GM18520 (cell line): ENCODE measurements around the gene RALA.

Source experiments
- ATAC-seq: cut with Tn5 transposase; IDR thresholded peaks from one replicate; pipeline ENCODE4 v1.9.1; 2021; ENCODE audit not compliant: unreplicated experiment

The RALA gene

GRCh38 chr7:39623047-39623731, at the start of gene RALA:
Gene RALA, plus strand, starts transcription at chr7:39623572. Its CDS starts 63,096 bp downstream, at chr7:39686668.
- ATAC-seq = peak; percentile 65

GRCh38 chr7:39574673-39575349, 48.6 kb upstream of the RALA start:
- ATAC-seq = no peak

DNA sequence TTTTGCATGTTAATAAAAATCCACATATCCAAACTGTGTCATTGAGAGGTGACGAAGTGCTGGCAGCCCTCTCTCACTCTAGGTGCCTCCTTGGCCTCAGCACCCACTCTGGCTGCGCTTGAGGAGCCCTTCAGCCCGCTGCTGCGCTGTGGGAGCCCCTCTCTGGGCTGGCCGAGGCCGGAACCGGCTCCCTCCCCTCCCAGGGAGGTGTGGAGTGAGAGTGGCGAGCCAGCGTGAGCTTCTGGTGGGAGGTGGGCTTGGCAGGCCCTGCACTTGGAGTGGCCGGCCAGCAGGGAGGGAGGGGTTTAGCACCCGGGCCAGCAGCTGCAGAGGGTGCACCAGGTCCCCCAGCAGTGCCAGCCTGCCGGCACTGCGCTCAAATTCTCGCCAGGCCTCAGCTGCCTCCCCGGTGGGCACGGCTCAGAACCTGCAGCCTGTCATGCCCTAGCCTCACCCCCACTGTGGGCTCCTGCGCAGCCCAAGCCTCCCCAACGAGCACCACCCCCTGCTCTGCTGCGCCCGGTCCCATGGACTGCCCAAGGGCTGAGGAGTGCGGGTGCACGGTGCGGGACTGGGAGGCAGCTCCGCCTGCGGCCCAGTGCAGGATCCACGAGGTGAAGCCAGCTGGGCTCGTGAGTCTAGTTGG, 46.0 kb upstream of the RALA start:
- no peak for ATAC-seq

DNA sequence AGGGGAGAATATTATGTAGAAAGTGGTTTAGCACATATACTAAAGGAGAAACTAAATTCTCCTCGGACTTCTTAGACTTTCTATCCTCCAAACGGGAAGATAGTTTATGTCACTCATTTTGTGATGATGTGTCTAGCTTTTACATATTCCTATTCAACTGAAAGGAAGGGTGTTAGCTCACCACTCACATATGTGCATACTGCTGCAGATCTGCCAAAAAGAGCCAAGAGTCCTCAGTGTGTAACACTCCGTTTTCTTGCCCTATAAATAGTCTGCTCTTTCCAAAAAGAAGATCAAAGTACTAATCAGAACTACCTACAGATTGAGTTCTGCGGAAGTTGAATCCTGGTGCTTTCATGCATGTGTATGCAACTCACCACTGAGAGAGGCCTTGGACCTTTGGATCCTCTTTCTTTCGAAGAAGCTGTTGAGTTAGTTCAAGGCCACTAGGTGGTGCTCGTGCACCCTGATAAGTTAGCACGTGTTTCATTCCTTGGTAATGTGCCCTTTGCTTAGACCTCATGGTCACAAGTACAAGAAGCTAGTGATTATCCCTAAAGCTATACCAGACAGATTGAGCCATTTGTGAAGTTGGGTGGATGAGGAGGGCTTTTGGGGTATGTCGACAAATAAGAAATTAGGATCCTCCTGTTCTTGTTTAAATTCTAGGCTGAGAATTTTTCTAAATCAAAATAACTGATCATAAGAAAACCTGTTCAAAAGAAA, 43.1 kb upstream of the RALA start:
- peak; percentile 77 for ATAC-seq

GRCh38 chr7:39582536-39582935, 40.8 kb upstream of the RALA start:
- no peak for ATAC-seq

GRCh38 chr7:39583539-39583938, 39.8 kb upstream of the RALA start:
- ATAC-seq = no peak

DNA sequence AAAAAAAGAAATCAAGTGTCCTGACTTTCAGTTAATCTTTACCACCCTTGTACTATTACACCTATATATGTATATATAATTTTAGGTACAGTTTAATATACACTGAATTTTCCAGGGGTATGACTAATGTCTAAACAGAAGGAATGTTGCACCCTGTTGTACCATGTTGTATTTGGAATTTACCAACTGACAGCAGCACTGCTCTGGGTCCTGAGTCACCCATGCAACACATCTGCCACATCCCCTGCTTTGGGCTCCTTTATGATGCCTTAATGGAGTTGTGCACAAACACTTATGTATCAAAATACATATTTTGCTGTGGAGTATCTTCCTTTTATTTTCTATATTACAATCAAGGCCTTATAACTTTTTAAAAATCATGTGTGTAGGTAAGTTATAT, 36.0 kb upstream of the RALA start:
- ATAC-seq = no peak

DNA sequence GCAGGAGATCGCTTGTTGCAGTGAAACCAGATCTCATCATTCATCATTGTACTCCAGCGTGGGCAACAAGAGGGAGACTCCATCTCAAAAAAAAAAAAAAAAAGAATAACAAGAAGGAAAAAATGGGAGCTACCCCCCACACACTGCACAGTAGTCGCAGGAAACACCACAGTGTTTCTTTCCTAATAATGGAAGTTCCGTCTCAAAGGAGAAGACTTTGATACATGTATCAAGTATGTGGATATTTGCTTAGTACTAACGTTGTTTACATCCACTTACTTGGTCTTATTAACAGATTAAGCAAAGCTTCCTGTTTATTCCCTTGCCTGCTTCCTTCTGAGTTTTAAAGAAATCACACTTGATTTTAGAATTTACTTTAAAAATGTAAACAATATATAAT, 35.0 kb upstream of the RALA start:
- ATAC-seq = no peak

- ATAC-seq = peak; percentile 90
Measured at GRCh38 chr7:39589323-39590111, 33.9 kb upstream of the RALA start.

DNA sequence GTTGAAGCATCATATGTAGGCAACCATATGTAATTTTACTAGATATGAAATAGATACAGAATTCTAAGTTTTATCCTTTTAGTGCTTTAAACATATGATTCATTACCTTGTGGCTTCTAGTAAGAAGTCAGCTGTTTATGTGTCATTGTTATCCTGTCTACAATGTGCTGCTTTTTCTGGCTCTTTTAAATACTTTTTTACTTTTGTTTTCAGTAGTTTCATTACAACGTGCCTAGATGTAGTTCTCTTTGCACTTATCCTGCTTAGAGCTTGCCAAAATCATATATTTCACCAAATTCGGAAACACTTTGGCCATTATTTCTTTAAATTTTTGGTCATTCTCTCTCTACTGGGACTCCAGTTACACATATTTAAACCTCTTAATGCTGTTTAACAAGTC, 30.8 kb upstream of the RALA start:
- peak; percentile 28 for ATAC-seq

- ATAC-seq = no peak
Measured at GRCh38 chr7:39594988-39595620, 28.3 kb upstream of the RALA start.

- no peak for ATAC-seq
Measured at GRCh38 chr7:39602351-39602750, 21.0 kb upstream of the RALA start.

DNA sequence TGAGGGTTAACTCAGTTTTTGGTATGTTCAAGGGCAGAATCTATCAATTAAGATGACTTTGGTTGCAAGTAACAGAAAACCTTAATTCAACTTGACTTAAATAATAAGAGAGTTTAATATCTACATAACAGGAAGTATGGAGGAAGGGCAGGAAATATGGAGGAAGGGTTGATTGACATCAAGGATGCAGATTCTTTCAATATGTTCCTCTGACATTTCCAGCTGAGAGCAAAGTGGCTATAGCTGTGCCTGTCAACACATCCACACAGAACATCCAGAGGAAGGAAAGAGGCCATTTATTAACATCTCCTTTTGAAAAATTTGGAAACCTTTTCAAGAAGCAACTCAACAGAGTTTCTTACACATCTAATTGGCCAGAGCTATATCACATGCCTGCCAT, 19.4 kb upstream of the RALA start:
- no peak for ATAC-seq

DNA sequence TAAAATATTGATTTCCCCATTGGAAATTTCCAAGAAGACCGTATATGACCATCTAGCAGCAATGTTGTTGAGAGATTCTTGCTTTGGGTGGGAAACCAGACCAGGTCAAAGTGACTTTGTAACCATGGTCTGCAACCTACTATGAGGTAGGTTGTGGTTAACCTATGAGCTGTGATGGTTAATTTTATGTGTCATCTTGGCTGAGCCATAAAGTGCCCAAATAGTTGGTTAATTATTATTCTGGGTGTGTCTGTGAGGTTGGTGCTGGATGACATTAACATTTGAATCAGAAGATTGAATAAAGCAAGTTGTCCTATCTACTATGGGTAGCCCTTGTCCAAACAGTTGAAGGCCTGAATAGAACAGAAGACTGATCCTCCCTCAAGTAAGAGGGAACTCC, 18.3 kb upstream of the RALA start:
- ATAC-seq = peak; percentile 47

- ATAC-seq = no peak
Measured at GRCh38 chr7:39606352-39606751, 17.0 kb upstream of the RALA start.

DNA sequence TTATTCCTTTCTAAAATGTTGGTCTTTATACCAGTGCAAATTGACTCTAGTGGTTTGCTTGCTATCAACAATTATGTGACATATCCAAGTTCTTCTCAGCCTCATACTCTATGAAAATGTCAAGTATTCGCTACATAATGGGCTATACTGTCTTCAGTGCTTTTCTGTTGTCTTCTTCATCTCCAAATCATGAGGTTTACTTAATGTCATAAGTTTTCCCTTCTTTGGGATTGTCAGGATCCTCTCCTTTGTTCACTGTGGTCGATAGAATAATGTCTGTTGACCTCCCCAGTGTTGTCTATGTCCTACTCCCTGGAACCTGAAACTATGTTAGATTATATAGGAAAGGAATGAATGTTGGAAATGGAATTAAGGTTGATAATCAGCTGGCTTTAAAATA, 16.4 kb upstream of the RALA start:
- no peak for ATAC-seq

- ATAC-seq = no peak
Measured at GRCh38 chr7:39607865-39608264, 15.5 kb upstream of the RALA start.

DNA sequence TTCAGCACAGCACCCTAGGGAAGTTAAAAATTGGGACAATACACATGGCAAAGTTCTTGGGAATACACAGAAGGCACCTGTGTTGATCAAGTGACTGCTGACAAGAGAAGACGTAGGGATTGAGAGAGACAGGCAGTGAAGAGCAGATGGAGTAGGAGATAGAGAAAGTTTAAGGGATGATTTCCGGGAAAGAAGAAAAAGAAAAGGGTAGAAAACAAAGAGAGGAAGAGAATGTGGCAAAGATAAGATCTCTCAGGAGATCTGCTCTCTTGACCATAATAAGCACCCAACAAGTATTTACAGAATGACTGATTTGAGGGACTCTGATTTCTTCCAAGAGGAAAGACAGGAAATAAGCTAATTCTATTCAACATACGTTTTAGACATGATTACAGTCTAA, 15.1 kb upstream of the RALA start:
- no peak for ATAC-seq

DNA sequence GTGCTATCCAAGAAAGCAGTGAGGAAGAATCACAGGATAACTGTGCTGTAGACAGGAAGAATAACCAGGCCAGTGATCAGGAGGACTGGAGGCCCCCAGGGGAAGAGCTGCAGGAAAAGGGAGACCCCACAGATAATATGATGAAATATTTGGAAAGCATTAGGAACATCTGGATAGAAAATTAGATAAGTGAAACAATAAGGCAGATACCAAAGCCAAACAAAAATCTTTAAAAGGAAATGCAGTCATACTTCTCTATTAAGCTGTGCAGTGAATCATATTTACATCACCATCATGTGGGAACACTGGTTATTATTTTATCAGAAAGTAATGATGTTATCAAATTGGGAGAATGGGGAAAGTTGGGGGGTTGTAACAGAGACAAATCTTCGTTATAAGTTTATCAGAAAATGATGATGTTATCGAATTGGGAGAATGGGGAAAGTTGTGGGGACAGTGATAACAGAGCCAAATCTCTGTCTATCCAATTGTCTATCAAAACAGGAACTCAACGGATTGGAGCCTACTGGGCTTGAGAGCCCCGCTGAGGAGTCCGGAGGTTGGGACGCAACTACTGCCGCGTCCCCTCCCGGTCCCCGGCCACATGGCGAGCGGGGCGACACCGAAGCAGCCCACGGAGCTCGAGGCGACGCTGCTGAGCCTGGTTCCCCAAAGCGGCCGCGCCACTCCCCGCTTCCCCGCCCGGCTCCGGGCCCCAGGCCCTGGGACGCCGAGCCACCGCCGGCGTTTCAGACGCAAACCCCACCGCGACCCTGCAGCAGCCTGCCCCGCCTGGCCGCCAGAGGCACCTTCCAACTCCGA, 14.0 kb upstream of the RALA start:
- no peak for ATAC-seq

- no peak for ATAC-seq
Measured at GRCh38 chr7:39609935-39610263, 13.5 kb upstream of the RALA start.
